Activated B cell treated with CpG ODN at 0.5 μM for 24 hours (primary cell): ENCODE measurements around the gene SDF4. TPM values are rescaled to one million over a fixed set of nuclear protein-coding genes. Genes with fewer than 3 reads are reported as not detected.

Experiments
- ATAC-seq: fragments of 200-7000 bp; cut with Tn5 transposase; one replicate; pipeline ENCODE4 v1.10.0; 2021; ENCODE audit warnings: low read depth, mild to moderate bottlenecking, moderate library complexity
- CTCF ChIA-PET: fragments of 350-600 bp; sonication (Branson Sonifier 250); formaldehyde crosslinking; loops from one replicate; lab custom pipeline; 2021; ENCODE audit warnings: antibody characterized with exemption; lab: Charles Lee
- POLR2A ChIA-PET: fragments of 350-600 bp; sonication (Branson Sonifier 250); formaldehyde crosslinking; loops from one replicate; lab custom pipeline; 2021; ENCODE audit warnings: antibody characterized with exemption; lab: Charles Lee
- DNase-seq: peaks from one replicate; pipeline ENCODE4 v3.0.0; 2022
- H3K27ac Mint-ChIP-seq: one replicate; pipeline ENCODE4 v1.8.0; 2020; ENCODE audit warnings: mixed read lengths
- H3K27me3 Mint-ChIP-seq: one replicate; pipeline ENCODE4 v1.8.0; 2021; ENCODE audit warnings: mixed read lengths
- H3K36me3 Mint-ChIP-seq: one replicate; pipeline ENCODE4 v1.8.0; 2021; ENCODE audit warnings: low read depth, mixed read lengths
- H3K4me1 Mint-ChIP-seq: one replicate; pipeline ENCODE4 v1.8.0; 2021; ENCODE audit warnings: mixed read lengths
- H3K4me3 Mint-ChIP-seq: one replicate; pipeline ENCODE4 v1.8.0; 2020; ENCODE audit warnings: mild to moderate bottlenecking, mixed read lengths
- H3K9me3 Mint-ChIP-seq: one replicate; pipeline ENCODE4 v1.8.0; 2020; ENCODE audit warnings: mixed read lengths
- CTCF ChIP-seq: fragments of 200-600 bp; IDR thresholded peaks from one replicate; pipeline ENCODE4 v1.8.0; 2022; ENCODE audit warnings: antibody characterized with exemption, mild to moderate bottlenecking
- intact Hi-C: fragments of 100-400 bp; cut with micrococcal nuclease; formaldehyde crosslinking; loops from one replicate; pipeline ENCODE4 v1.15.1; 2024
- total RNA-seq: library from RNA; stranded (reverse); gene quantifications from 2 replicates; pipeline ENCODE4 v1.2.3, GENCODE V29; 2022

SDF4 gene
- total RNA-seq, 1 donor from 2014 or later, result 97.9 TPM

- ATAC-seq, result no peak
- Mint-ChIP-seq H3K27ac (no peak overlapping the region), H3K36me3 (peaks cover 45% of the 10 kb centered on the region), H3K4me1 (peaks cover 30% of the 10 kb centered on the region), H3K9me3 (no peaks in the 10 kb centered on the region), H3K4me3 (no peak overlapping the region), H3K27me3 (no peaks in the 10 kb centered on the region)
- ChIA-PET POLR2A (interaction anchor here (0.5 kb wide), 1 partner anchor 97 kb away, joined by 7 read pairs; no protein-coding TSS in a partner anchor), CTCF (no interaction called here)
- intact Hi-C loops, result no loop called here
- no peak for DNase-seq
- no peak for TF ChIP-seq CTCF
Observed at GRCh38 chr1:1267488-1268283, 35.9 kb upstream of the SDF4 start.

DNA sequence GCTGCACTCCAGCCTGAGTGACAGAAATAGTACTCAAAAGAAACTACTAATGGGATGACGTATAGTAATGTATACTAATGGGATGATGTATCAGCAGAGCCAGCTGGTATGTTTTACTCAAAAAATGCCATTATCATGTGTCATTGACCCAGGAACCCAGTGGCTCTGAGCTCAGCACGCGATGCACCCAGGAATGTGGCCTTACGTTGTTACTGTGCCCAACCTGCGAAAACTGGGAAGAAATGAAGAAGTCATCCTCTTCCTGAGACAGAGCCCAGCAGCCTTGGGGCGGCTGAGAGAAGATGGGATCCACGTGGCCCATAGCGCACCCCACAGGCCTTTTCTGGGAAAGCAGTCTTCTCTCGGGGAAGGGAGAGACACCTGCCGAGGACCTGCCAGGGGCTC is 33.1 kb upstream of the SDF4 start:
- DNase-seq, result no peak
- CTCF ChIA-PET, result interaction anchor here (1.5 kb wide), 1 partner anchor 27 kb away, joined by 4 read pairs; no protein-coding TSS in a partner anchor
- intact Hi-C loops, result no loop called here
- Mint-ChIP-seq H3K36me3 (peaks cover 57% of the 10 kb centered on the region), H3K27ac (no peak overlapping the region), H3K9me3 (no peaks in the 10 kb centered on the region), H3K4me1 (peaks cover 16% of the 10 kb centered on the region), H3K27me3 (no peaks in the 10 kb centered on the region), H3K4me3 (no peak overlapping the region)
- TF ChIP-seq CTCF, result no peak
- POLR2A ChIA-PET, result no interaction called here
- no peak for ATAC-seq

DNA sequence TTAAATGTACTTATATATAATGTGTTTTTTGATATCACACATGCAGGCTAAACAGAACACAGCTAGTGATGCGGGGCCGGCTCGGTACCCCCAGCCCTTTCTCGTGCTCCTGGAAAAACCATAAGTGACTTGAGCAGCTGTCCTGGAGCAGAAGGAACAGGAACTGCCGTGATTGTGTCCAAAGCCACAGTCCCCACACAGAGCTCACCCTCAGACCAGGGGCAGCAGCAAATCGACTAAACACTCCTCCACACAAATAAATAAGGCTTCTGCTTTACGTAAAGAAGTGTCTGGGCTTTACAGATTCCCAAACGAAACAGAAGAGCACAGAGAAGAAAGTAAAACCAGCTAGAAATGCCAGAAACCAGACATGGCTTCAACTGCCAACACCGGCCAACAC is 32.2 kb upstream of the SDF4 start:
- no peak for TF ChIP-seq CTCF
- ChIA-PET POLR2A (no interaction called here), CTCF (interaction anchor here (1.5 kb wide), 1 partner anchor 28 kb away, joined by 4 read pairs; no protein-coding TSS in a partner anchor)
- H3K4me3 Mint-ChIP-seq, result no peak overlapping the region
- H3K36me3 Mint-ChIP-seq, result peaks cover 61% of the 10 kb centered on the region
- H3K27me3 Mint-ChIP-seq, result no peaks in the 10 kb centered on the region
- intact Hi-C loops, result no loop called here
- DNase-seq (no peak), ATAC-seq (no peak)
- H3K9me3 Mint-ChIP-seq, result no peaks in the 10 kb centered on the region
- H3K4me1 Mint-ChIP-seq, result peaks cover 16% of the 10 kb centered on the region
- no peak overlapping the region for H3K27ac Mint-ChIP-seq

DNA sequence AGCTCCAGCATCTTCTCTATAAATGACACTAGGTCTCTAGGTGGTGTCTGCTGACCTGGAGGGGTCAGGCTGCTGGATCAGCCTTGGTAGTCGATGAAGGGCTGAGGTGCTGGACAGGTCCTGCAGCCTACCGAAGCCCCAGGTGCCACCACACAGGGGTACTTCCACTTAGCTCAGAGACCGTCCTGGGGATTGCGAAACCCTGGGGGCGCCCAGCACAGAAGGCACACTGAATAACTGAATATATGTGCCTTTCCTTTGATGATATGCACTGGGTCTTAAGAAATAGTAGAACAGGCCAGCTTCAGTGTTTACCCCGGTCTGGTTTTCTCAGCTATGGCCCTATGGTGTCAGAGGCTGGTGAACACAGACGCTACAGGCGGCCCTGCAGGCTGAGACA is 31.0 kb upstream of the SDF4 start:
- no peak for ATAC-seq
- H3K4me3 Mint-ChIP-seq, result no peak overlapping the region
- H3K27ac Mint-ChIP-seq, result no peak overlapping the region
- ChIA-PET CTCF (no interaction called here), POLR2A (interaction anchor here (1.2 kb wide), 1 partner anchor 11 kb away, joined by 3 read pairs; the partner anchor contains the start of gene UBE2J2)
- H3K27me3 Mint-ChIP-seq, result no peaks in the 10 kb centered on the region
- peaks cover 63% of the 10 kb centered on the region for H3K36me3 Mint-ChIP-seq
- peaks cover 16% of the 10 kb centered on the region for H3K4me1 Mint-ChIP-seq
- intact Hi-C loops, result no loop called here
- no peaks in the 10 kb centered on the region for H3K9me3 Mint-ChIP-seq
- no peak for TF ChIP-seq CTCF
- no peak for DNase-seq

DNA sequence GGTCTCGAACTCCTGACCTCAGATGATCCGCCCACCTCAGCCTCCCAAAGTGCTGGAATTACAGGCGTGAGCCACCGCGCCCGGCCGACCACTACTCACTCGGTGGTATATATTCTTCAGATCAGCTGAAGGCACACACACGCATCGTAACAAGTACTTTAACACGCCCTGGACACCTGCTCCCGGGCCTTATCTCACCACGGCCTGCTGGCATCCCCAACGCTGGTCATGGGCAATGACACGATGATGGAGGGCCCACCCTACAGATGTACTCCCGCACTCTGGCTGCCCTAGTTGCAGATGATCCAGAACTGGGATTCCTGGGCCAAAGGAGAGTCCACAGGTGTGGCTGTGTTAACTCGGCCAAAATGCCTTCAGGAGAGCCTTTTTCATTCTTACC is 30.3 kb upstream of the SDF4 start:
- H3K9me3 Mint-ChIP-seq, result no peaks in the 10 kb centered on the region
- POLR2A ChIA-PET, result interaction anchor here (1.2 kb wide), 1 partner anchor 12 kb away, joined by 3 read pairs; the partner anchor contains the start of gene UBE2J2
- intact Hi-C loops, result no loop called here
- DNase-seq (no peak), ATAC-seq (no peak)
- TF ChIP-seq CTCF, result no peak
- peaks cover 16% of the 10 kb centered on the region for H3K4me1 Mint-ChIP-seq
- no peaks in the 10 kb centered on the region for H3K27me3 Mint-ChIP-seq
- no peak overlapping the region for H3K27ac Mint-ChIP-seq
- H3K4me3 Mint-ChIP-seq, result no peak overlapping the region
- CTCF ChIA-PET, result no interaction called here
- H3K36me3 Mint-ChIP-seq, result peaks cover 62% of the 10 kb centered on the region
